Thymus (tissue), 11 donors: ENCODE data around the gene ADAMTS3. TPM values are rescaled to one million over a fixed set of nuclear protein-coding genes. Genes with fewer than 3 reads are reported as not detected.

Experiments used
- DNase-seq, 9 donors: peaks; one replicate each; pipeline ENCODE4 v3.0.0-alpha.2; 2013; ENCODE audit warnings: low spot score in 9 of 9, low read depth in 6 of 9, missing footprints in 1 of 9
- H3K27ac ChIP-seq, 2 donors: one replicate each; pipeline ENCODE4 v1.5.1; 2013; ENCODE audit warnings: control low read depth in 1 of 2, low read depth in 1 of 2, low read length in 1 of 2, mild to moderate bottlenecking in 1 of 2, moderate library complexity in 1 of 2
- H3K27me3 ChIP-seq, 2 donors: one replicate each; pipeline ENCODE4 v1.5.1; 2013; ENCODE audit warnings: low read length in 1 of 2; ENCODE audit not compliant: control insufficient read depth in 2 of 2, insufficient read depth in 1 of 2
- H3K36me3 ChIP-seq, 2 donors: one replicate each; pipeline ENCODE4 v1.5.1; 2013; ENCODE audit warnings: low read length in 1 of 2, mild to moderate bottlenecking in 1 of 2, moderate library complexity in 1 of 2; ENCODE audit not compliant: control insufficient read depth in 2 of 2, insufficient read depth in 2 of 2
- H3K4me1 ChIP-seq, 2 donors: one replicate each; pipeline ENCODE4 v1.5.1; 2013; ENCODE audit warnings: low read length in 2 of 2; ENCODE audit not compliant: control insufficient read depth in 2 of 2, insufficient read depth in 2 of 2
- H3K4me3 ChIP-seq, 2 donors: one replicate each; pipeline ENCODE4 v1.5.1; 2013; ENCODE audit warnings: low read length in 2 of 2, control low read depth in 1 of 2, mild to moderate bottlenecking in 1 of 2
- H3K9me3 ChIP-seq, 2 donors: one replicate each; pipeline ENCODE4 v1.5.1; 2013; ENCODE audit warnings: low read length in 1 of 2, mild to moderate bottlenecking in 1 of 2; ENCODE audit not compliant: control insufficient read depth in 2 of 2, insufficient read depth in 1 of 2
- WGBS: extraction: QIAGEN DNeasy Blood & Tissue Kit; methylation state at CpG from one replicate; pipeline ENCODE4 v1.1.7; 2013; 5-methylcytosine and 5-hydroxymethylcytosine counted together
- polyA plus RNA-seq: library from polyadenylated mRNA; stranded (reverse); fragments of 200-250 nt; gene quantifications from one replicate; pipeline ENCODE4 v1.2.3, GENCODE V29; 2013
- total RNA-seq: library from RNA; stranded (reverse); fragments of 120-200 nt; gene quantifications from one replicate; pipeline ENCODE4 v1.2.4, GENCODE V29; 2013
- donor health status: healthy.

The ADAMTS3 gene
- total and polyA plus RNA-seq, 2 donors: 1.1 to 1.8 TPM

- H3K36me3 ChIP-seq: no peaks in the 10 kb centered on the region
Measured at GRCh38 chr4:72500214-72500613, 68.8 kb downstream of the ADAMTS3 start.

GRCh38 chr4:72496119-72496518, 72.9 kb downstream of the ADAMTS3 start:
- H3K9me3 ChIP-seq: no peaks in the 10 kb centered on the region
- no peaks in the 10 kb centered on the region for H3K4me1 ChIP-seq
- H3K27ac ChIP-seq: no peak overlapping the region
- H3K27me3 ChIP-seq: no peaks in the 10 kb centered on the region
- 17% methylated on average over 1 of the region's 1 CpG for WGBS
- no peaks in the 10 kb centered on the region for H3K36me3 ChIP-seq
- no peak overlapping the region for H3K4me3 ChIP-seq
- DNase-seq: no peak

More at GRCh38 chr4:72500214-72500613, 68.8 kb downstream of the ADAMTS3 start:
- H3K27me3 ChIP-seq: no peaks in the 10 kb centered on the region
- 90% methylated on average over 2 of the region's 2 CpGs for WGBS
- no peak overlapping the region for H3K4me3 ChIP-seq
- DNase-seq: no peak
- H3K9me3 ChIP-seq: no peaks in the 10 kb centered on the region
- no peak overlapping the region for H3K27ac ChIP-seq
- no peaks in the 10 kb centered on the region for H3K4me1 ChIP-seq

- Histone ChIP-seq H3K4me3 (no peak overlapping the region), H3K4me1 (no peaks in the 10 kb centered on the region), H3K27ac (no peak overlapping the region), H3K36me3 (no peaks in the 10 kb centered on the region), H3K9me3 (no peaks in the 10 kb centered on the region), H3K27me3 (no peaks in the 10 kb centered on the region)
- no peak for DNase-seq
Measured at GRCh38 chr4:72494156-72494555, 74.9 kb downstream of the ADAMTS3 start.

- Histone ChIP-seq H3K36me3 (no peaks in the 10 kb centered on the region), H3K4me3 (no peak overlapping the region), H3K27me3 (no peaks in the 10 kb centered on the region), H3K4me1 (no peaks in the 10 kb centered on the region), H3K27ac (no peak overlapping the region), H3K9me3 (no peaks in the 10 kb centered on the region)
- 71% methylated on average over 4 of the region's 4 CpGs for WGBS
- DNase-seq: no peak
Measured at GRCh38 chr4:72489267-72489666, 79.8 kb downstream of the ADAMTS3 start.

- no peaks in the 10 kb centered on the region for H3K4me1 ChIP-seq
- H3K27ac ChIP-seq: no peak overlapping the region
- DNase-seq: no peak
- no peak overlapping the region for H3K4me3 ChIP-seq
- H3K36me3 ChIP-seq: no peaks in the 10 kb centered on the region
- no peaks in the 10 kb centered on the region for H3K9me3 ChIP-seq
- no peaks in the 10 kb centered on the region for H3K27me3 ChIP-seq
Measured at GRCh38 chr4:72486991-72487390, 82.0 kb downstream of the ADAMTS3 start.

- Histone ChIP-seq H3K4me1 (no peaks in the 10 kb centered on the region), H3K36me3 (no peaks in the 10 kb centered on the region), H3K27ac (no peak overlapping the region), H3K27me3 (no peaks in the 10 kb centered on the region), H3K9me3 (no peaks in the 10 kb centered on the region), H3K4me3 (no peak overlapping the region)
- DNase-seq: no peak
- WGBS: 95% methylated on average over 1 of the region's 1 CpG
Measured at GRCh38 chr4:72484981-72485380, 84.0 kb downstream of the ADAMTS3 start.

- DNase-seq: no peak
- 96% methylated on average over 1 of the region's 1 CpG for WGBS
- no peaks in the 10 kb centered on the region for H3K36me3 ChIP-seq
- H3K27ac ChIP-seq: no peak overlapping the region
- H3K4me3 ChIP-seq: no peak overlapping the region
- no peaks in the 10 kb centered on the region for H3K27me3 ChIP-seq
- no peaks in the 10 kb centered on the region for H3K4me1 ChIP-seq
- no peaks in the 10 kb centered on the region for H3K9me3 ChIP-seq
Measured at GRCh38 chr4:72473434-72473900, 95.6 kb downstream of the ADAMTS3 start.

- H3K9me3 ChIP-seq: no peaks in the 10 kb centered on the region
- H3K27me3 ChIP-seq: no peaks in the 10 kb centered on the region
- no peak for DNase-seq
- 96% methylated on average over 2 of the region's 2 CpGs for WGBS
- H3K4me3 ChIP-seq: no peak overlapping the region
- H3K36me3 ChIP-seq: no peaks in the 10 kb centered on the region
- H3K27ac ChIP-seq: no peak overlapping the region
- H3K4me1 ChIP-seq: no peaks in the 10 kb centered on the region
Measured at GRCh38 chr4:72471816-72472215, 97.2 kb downstream of the ADAMTS3 start.

GRCh38 chr4:72468904-72469502, 100.0 kb downstream of the ADAMTS3 start:
- WGBS: 9% methylated on average over 1 of the region's 1 CpG
- Histone ChIP-seq H3K4me3 (no peak overlapping the region), H3K27ac (no peak overlapping the region), H3K9me3 (no peaks in the 10 kb centered on the region), H3K27me3 (no peaks in the 10 kb centered on the region), H3K4me1 (no peaks in the 10 kb centered on the region), H3K36me3 (no peaks in the 10 kb centered on the region)
- peak in 4 of 9 donors; percentile 2 to 37 (median 6) for DNase-seq

- H3K4me3 ChIP-seq: no peak overlapping the region
- H3K4me1 ChIP-seq: no peaks in the 10 kb centered on the region
- no peak for DNase-seq
- H3K36me3 ChIP-seq: no peaks in the 10 kb centered on the region
- no peak overlapping the region for H3K27ac ChIP-seq
- no peaks in the 10 kb centered on the region for H3K9me3 ChIP-seq
- H3K27me3 ChIP-seq: no peaks in the 10 kb centered on the region
Measured at GRCh38 chr4:72467633-72468032, 101.4 kb downstream of the ADAMTS3 start.
